Neural progenitor cell (in vitro differentiated cells): Measurements from ENCODE around the gene CNOT4. TPM values are rescaled to one million over a fixed set of nuclear protein-coding genes. Genes with fewer than 3 reads are reported as not detected.

Experiments used
- DNase-seq: peaks from one replicate; pipeline ENCODE4 v3.0.0-alpha.2; 2016; ENCODE audit warnings: low spot score
- H2AFZ ChIP-seq: fragments of 200-600 bp; sonication (generic); replicated peaks from 2 replicates; pipeline ENCODE4 v1.6.1; 2016; ENCODE audit warnings: antibody characterized with exemption
- H3F3A ChIP-seq: fragments of 200-600 bp; sonication (generic); 2 replicates; pipeline ENCODE4 v1.6.1; 2016; ENCODE audit warnings: antibody characterized with exemption, low read depth
- H3K27ac ChIP-seq: fragments of 200-600 bp; sonication (generic); 2 replicates; pipeline ENCODE4 v1.5.1; 2016; ENCODE audit warnings: mild to moderate bottlenecking
- H3K27me3 ChIP-seq: fragments of 200-600 bp; sonication (generic); 2 replicates; pipeline ENCODE4 v1.6.1; 2016; ENCODE audit warnings: mild to moderate bottlenecking, moderate library complexity
- H3K36me3 ChIP-seq: fragments of 200-600 bp; sonication (generic); 2 replicates; pipeline ENCODE4 v1.5.1; 2016
- H3K4me1 ChIP-seq: fragments of 200-600 bp; sonication (generic); 2 replicates; pipeline ENCODE4 v1.6.1; 2016; ENCODE audit warnings: mixed run types
- H3K4me2 ChIP-seq: fragments of 200-600 bp; sonication (generic); 2 replicates; pipeline ENCODE4 v1.6.1; 2016
- H3K4me3 ChIP-seq: fragments of 200-600 bp; sonication (generic); 2 replicates; pipeline ENCODE4 v1.5.1; 2016
- H3K79me2 ChIP-seq: fragments of 200-600 bp; sonication (generic); 2 replicates; pipeline ENCODE4 v1.6.1; 2016; ENCODE audit warnings: low read depth
- H3K9ac ChIP-seq: fragments of 200-600 bp; sonication (generic); 2 replicates; pipeline ENCODE4 v1.6.1; 2016
- H3K9me3 ChIP-seq: fragments of 200-600 bp; sonication (generic); 2 replicates; pipeline ENCODE4 v1.5.1; 2016; ENCODE audit warnings: low read depth
- H4K20me1 ChIP-seq: fragments of 200-600 bp; sonication (generic); 2 replicates; pipeline ENCODE4 v1.6.1; 2016; ENCODE audit warnings: low read depth
- H3K27ac Mint-ChIP-seq: 3 replicates; pipeline ENCODE4 v1.8.0; 2021; ENCODE audit warnings: mixed read lengths
- H3K27me3 Mint-ChIP-seq: 2 replicates; pipeline ENCODE4 v1.8.0; 2022; ENCODE audit warnings: low read depth, mild to moderate bottlenecking, inconsistent platforms, moderate library complexity, mixed read lengths; ENCODE audit not compliant: insufficient read depth
- H3K36me3 Mint-ChIP-seq: 3 replicates; pipeline ENCODE4 v1.8.0; 2021; ENCODE audit warnings: mixed read lengths
- H3K4me1 Mint-ChIP-seq: 3 replicates; pipeline ENCODE4 v1.8.0; 2021; ENCODE audit warnings: mixed read lengths
- H3K4me3 Mint-ChIP-seq: 3 replicates; pipeline ENCODE4 v1.8.0; 2021; ENCODE audit warnings: mild to moderate bottlenecking, moderate library complexity, mixed read lengths
- H3K9me3 Mint-ChIP-seq: 3 replicates; pipeline ENCODE4 v1.8.0; 2020; ENCODE audit warnings: mixed read lengths
- EZH2 ChIP-seq: fragments of 200-600 bp; sonication (generic); IDR thresholded peaks from 2 replicates; pipeline ENCODE4 v1.6.1; 2017; ENCODE audit warnings: antibody characterized with exemption, mild to moderate bottlenecking, moderate library complexity
- EZH2phosphoT487 ChIP-seq: fragments of 200-600 bp; sonication (generic); IDR thresholded peaks from 2 replicates; pipeline ENCODE4 v1.6.1; 2017; ENCODE audit warnings: antibody characterized with exemption
- total RNA-seq: library from RNA; depleted of rRNA; stranded (reverse); fragments of >200 nt; gene quantifications from 2 replicates; pipeline ENCODE4 v1.2.3, GENCODE V29; 2015; ENCODE audit warnings: low replicate concordance
- TF ChIP-seq, protein P1 (sequence below): fragments of 200-600 bp; sonication (generic); IDR thresholded peaks from 2 replicates; pipeline ENCODE4 v1.5.1; 2017; ENCODE audit warnings: antibody characterized with exemption, mild to moderate bottlenecking

The CNOT4 gene, protein sequence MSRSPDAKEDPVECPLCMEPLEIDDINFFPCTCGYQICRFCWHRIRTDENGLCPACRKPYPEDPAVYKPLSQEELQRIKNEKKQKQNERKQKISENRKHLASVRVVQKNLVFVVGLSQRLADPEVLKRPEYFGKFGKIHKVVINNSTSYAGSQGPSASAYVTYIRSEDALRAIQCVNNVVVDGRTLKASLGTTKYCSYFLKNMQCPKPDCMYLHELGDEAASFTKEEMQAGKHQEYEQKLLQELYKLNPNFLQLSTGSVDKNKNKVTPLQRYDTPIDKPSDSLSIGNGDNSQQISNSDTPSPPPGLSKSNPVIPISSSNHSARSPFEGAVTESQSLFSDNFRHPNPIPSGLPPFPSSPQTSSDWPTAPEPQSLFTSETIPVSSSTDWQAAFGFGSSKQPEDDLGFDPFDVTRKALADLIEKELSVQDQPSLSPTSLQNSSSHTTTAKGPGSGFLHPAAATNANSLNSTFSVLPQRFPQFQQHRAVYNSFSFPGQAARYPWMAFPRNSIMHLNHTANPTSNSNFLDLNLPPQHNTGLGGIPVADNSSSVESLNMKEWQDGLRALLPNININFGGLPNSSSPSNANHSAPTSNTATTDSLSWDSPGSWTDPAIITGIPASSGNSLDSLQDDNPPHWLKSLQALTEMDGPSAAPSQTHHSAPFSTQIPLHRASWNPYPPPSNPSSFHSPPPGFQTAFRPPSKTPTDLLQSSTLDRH
- 19.1 and 21.4 TPM in 2 replicates for total RNA-seq

DNA sequence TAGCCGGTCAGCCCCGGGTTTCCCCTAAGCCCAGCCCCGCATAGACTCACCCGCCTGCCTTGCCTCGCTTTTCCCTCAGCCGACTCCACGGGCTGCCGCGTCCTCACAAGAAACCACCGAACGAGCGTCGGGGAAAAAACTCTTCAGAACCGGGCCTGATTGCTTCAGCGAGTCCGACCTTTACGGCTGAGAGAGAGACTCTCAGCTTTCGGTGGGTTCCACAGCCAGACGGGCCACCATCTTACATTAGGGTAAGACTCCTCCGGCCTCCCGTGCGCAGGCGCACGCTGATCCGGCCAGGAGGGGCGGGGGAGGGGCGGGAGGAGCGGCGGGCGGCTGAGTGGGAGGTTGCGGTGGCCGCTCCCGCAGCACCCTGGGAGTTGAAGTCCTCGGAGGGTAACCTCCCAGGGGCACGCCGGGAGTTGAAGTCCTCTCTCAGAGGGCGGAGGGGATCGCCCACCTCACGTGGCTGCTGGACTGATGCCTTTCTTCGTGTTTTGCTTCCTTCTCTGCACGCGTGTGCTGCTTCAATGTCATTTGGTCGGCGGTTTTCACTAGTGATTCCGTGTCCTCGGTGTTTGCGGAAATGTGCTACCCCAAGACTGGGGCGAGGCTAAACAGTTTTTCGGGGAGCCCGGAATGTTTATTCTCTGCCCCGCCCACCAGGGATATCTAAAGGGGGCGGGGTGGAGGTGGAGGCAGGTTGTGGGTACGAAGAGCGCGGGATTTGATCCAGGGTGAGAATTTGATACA, at the start of gene CNOT4:
CNOT4 (minus strand) TSS at position 264 of the 753 bp plus-strand sequence. CDS start 71,771 bp downstream, outside the sequence.
- Histone ChIP-seq H4K20me1 (peaks cover 36% of the 10 kb centered on the region), H3K4me1 (peaks cover 17% of the 10 kb centered on the region), H3K4me3 (peak within 1 kb of the TSS; percentile 80), H3K79me2 (peaks cover 48% of the 10 kb centered on the region), H2AFZ (peak within 1 kb of the TSS; percentile 95), H3K27ac (peak within 1 kb of the TSS; percentile 98), H3K9me3 (no peaks in the 10 kb centered on the region), H3K36me3 (no peaks in the 10 kb centered on the region), H3K9ac (peak within 1 kb of the TSS; percentile 98), H3F3A (peaks cover 5% of the 10 kb centered on the region), H3K4me2 (peak within 1 kb of the TSS; percentile 88), H3K27me3 (peaks cover 8% of the 10 kb centered on the region)
- Mint-ChIP-seq H3K36me3 (peaks cover under 1% of the 10 kb centered on the region), H3K4me3 (no peak within 1 kb of the TSS), H3K9me3 (no peaks in the 10 kb centered on the region), H3K27ac (no peak within 1 kb of the TSS), H3K27me3 (no peaks in the 10 kb centered on the region), H3K4me1 (peaks cover 16% of the 10 kb centered on the region)
- peak; percentile 98 for DNase-seq
- no peak for TF ChIP-seq EZH2phosphoT487
- TF ChIP-seq EZH2, result no peak
- TF ChIP-seq, protein P1, sequence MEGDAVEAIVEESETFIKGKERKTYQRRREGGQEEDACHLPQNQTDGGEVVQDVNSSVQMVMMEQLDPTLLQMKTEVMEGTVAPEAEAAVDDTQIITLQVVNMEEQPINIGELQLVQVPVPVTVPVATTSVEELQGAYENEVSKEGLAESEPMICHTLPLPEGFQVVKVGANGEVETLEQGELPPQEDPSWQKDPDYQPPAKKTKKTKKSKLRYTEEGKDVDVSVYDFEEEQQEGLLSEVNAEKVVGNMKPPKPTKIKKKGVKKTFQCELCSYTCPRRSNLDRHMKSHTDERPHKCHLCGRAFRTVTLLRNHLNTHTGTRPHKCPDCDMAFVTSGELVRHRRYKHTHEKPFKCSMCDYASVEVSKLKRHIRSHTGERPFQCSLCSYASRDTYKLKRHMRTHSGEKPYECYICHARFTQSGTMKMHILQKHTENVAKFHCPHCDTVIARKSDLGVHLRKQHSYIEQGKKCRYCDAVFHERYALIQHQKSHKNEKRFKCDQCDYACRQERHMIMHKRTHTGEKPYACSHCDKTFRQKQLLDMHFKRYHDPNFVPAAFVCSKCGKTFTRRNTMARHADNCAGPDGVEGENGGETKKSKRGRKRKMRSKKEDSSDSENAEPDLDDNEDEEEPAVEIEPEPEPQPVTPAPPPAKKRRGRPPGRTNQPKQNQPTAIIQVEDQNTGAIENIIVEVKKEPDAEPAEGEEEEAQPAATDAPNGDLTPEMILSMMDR, result no peak

DNA sequence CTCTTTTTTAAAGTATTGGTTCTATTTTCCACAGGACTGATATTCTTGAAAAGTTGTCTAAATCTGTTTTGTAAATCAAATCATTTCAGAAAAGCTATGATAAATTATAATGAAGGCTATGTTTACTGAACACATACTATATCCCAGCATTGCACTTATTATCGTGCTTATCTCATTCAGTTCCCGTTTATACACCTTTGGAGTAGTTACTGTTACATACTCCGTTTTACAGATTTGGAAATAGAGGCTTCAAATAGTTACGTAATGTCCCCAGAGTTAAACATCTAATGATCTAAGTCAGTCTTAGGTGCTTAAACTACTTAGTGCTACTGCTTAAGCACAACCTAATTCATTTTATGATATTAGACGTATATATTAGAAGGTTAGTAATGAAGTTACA, 49.0 kb upstream of the CNOT4 start:
- Histone ChIP-seq H3K27ac (no peak overlapping the region), H4K20me1 (peaks cover 38% of the 10 kb centered on the region), H3K4me1 (peaks cover 9% of the 10 kb centered on the region), H3K27me3 (no peaks in the 10 kb centered on the region), H2AFZ (no peak overlapping the region), H3K4me2 (peak overlapping the region; percentile 89), H3K4me3 (peak overlapping the region; percentile 81), H3K9me3 (no peaks in the 10 kb centered on the region), H3F3A (peaks cover 9% of the 10 kb centered on the region), H3K79me2 (peaks cover 61% of the 10 kb centered on the region), H3K36me3 (no peaks in the 10 kb centered on the region), H3K9ac (no peak overlapping the region)
- Mint-ChIP-seq H3K27ac (no peak overlapping the region), H3K27me3 (peaks cover 2% of the 10 kb centered on the region), H3K4me3 (no peak overlapping the region), H3K4me1 (peaks cover 8% of the 10 kb centered on the region), H3K9me3 (no peaks in the 10 kb centered on the region), H3K36me3 (peaks cover 10% of the 10 kb centered on the region)
- TF ChIP-seq EZH2 (no peak), EZH2phosphoT487 (no peak)
- TF ChIP-seq, protein P1, result no peak
- DNase-seq, result no peak

DNA sequence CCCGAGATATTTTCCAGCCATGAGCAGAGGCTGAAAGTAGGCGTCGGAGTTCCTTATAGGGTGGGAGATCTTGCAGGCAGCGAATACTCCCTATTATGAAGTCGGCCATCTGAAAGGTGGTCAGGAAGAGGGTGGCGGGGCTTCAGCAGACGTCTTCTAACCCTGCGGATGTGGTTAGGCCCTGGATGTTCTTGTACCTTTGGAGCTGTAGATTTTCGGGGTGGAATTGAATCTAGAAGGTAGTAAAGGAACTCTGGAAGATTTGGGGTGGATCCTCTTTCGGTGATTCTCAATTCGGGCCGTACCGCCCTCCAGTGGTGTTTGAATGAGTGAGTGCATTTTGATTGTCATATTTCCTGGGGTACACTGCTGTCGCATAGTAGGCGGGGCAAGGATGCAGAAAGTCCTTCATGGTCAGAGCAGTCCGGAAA, 48.5 kb upstream of the CNOT4 start:
- TF ChIP-seq, protein P1, result peak; percentile 66
- TF ChIP-seq EZH2phosphoT487, result no peak
- TF ChIP-seq EZH2, result no peak
- Mint-ChIP-seq H3K27me3 (peaks cover 2% of the 10 kb centered on the region), H3K4me1 (peaks cover 8% of the 10 kb centered on the region), H3K9me3 (no peaks in the 10 kb centered on the region), H3K4me3 (no peak overlapping the region), H3K27ac (no peak overlapping the region), H3K36me3 (peaks cover 10% of the 10 kb centered on the region)
- H3K79me2 ChIP-seq, result peaks cover 56% of the 10 kb centered on the region
- H3K4me2 ChIP-seq, result peak overlapping the region; percentile 89
- no peaks in the 10 kb centered on the region for H3K36me3 ChIP-seq
- peak overlapping the region; percentile 100 for H2AFZ ChIP-seq
- H3K27me3 ChIP-seq, result no peaks in the 10 kb centered on the region
- H3K9me3 ChIP-seq, result no peaks in the 10 kb centered on the region
- peaks cover 8% of the 10 kb centered on the region for H3F3A ChIP-seq
- peak overlapping the region; percentile 81 for H3K4me3 ChIP-seq
- peak overlapping the region; percentile 95 for H3K9ac ChIP-seq
- peaks cover 33% of the 10 kb centered on the region for H4K20me1 ChIP-seq
- peaks cover 9% of the 10 kb centered on the region for H3K4me1 ChIP-seq
- peak overlapping the region; percentile 94 for H3K27ac ChIP-seq
- DNase-seq, result peak; percentile 78
